DOHH2 (cell line): Measurements from ENCODE around the gene ABLIM2.

Experiments used
- CTCF ChIP-seq: fragments of 200-600 bp; sonication (generic); IDR thresholded peaks from one replicate; pipeline ENCODE4 v1.5.1; 2014; ENCODE audit warnings: antibody characterized with exemption, mild to moderate bottlenecking, low read depth, low read length; ENCODE audit not compliant: poor library complexity, severe bottlenecking
- EZH2phosphoT487 ChIP-seq: fragments of 200-600 bp; sonication (generic); IDR thresholded peaks from 2 replicates; pipeline ENCODE4 v1.6.1; 2017; ENCODE audit warnings: borderline replicate concordance, mild to moderate bottlenecking, antibody characterized with exemption, low read length, moderate library complexity, mixed read lengths

GRCh38 chr4:8021796-8022195 is 136.8 kb downstream of the ABLIM2 start:
- TF ChIP-seq CTCF (no peak), EZH2phosphoT487 (no peak)
